ENCODE data around the gene PDE4C.

The PDE4C gene

DNA sequence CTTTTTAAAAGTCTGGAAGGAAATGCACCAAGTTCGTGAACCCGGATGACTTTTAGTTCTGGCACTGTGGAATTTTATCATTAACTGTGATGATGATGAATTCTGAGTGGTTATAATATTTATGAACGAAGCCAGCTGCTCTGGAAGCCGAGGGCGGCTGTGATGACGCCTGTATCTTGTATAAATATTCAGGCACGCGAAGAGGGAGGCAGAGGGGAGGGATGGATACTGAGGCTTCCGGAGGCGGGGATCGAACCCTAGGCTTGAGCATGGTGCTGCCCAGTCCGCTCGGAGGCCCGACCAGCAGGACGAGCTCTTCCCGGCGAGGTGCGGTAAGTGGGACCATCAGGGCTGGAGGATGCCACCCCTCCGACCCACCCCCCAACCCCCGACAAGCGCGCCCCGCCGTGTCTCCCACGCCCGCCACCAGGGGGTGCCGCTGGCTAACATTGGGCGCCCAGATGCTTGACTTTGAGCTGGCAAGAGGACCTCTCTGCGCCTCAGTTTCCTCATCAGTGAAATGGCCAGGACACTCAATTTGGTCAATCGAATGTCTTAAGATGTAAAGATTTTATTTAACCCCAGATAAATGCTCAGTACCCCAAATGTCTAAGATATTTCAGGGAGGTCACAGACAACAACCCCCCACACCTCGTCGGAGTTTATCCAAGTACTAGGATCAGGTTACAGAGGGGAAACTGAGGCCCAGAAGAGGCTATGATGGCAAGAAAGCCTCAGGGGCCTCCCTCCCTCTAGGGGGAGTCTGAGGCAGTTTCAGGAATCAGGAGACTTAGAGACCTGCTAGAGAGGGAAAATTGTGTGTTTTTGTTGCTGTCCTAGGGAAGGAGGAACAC lies 17.9 kb downstream of the PDE4C start:
- TF ChIP-seq CTCF (IDR thresholded peaks at IDR 0.05; ENCODE audit: extremely low read depth, missing control alignments), result peak; percentile 48
- DNase-seq (ENCODE audit: low spot score), result peak; percentile 69

DNA sequence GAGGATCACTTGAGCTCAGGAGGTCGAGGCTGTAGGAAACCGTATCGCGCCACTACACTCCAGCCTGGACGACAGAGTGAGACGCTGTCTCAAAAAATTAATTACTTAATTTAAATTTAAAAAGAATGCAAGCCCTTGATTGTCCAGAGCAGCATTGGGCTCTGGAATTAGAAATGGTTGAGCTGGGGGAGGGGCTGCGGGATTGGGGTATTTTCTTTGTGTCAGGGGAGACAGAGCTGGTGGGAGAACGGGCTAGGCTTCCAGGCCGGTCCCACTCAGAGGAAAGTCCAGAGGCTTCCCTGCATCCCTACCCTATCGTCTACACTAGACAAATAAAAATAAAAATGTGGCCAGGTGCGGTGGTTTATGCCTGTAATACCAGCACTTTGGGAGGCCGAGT lies 20.2 kb downstream of the PDE4C start:
- peak; percentile 1 for DNase-seq (ENCODE audit: low spot score)
- TF ChIP-seq CTCF (IDR thresholded peaks at IDR 0.05; ENCODE audit: extremely low read depth, missing control alignments), result no peak

DNA sequence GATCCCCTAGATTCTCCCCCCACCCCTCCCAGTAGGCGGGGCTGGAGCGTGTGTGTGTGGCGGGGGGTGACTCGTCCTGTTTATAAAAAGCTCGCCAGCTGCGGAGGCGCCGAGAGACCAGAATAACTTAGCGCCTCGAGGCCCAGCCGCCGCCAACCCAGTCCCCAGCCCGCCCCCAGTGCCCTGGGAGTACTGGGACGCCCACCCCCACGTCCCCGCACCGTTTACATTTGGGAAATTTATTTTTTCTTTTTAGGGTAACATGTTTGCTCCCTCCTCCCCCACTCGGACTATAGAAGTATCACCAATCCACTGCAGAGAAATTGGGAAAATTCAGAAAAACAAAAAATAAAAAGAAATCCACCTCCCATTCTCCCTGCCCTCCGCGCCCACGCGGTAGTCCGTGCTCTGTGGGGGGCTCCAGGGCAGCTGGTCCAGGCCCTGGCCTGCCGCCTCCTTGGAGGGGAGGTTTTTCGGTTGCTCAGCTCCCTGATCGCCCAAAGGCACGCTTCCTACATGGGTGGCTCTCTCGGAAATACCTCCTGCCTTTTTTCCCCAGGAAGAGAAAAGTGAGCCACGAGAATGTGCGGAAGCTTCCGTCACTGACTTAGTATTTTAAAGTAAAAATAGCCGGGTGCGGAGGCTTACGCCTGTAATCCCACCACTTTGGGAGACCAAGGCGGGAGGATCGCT lies 20.9 kb downstream of the PDE4C start:
- no peak for TF ChIP-seq CTCF (IDR thresholded peaks at IDR 0.05; ENCODE audit: extremely low read depth, missing control alignments)
- peak; percentile 81 for DNase-seq (ENCODE audit: low spot score)

DNA sequence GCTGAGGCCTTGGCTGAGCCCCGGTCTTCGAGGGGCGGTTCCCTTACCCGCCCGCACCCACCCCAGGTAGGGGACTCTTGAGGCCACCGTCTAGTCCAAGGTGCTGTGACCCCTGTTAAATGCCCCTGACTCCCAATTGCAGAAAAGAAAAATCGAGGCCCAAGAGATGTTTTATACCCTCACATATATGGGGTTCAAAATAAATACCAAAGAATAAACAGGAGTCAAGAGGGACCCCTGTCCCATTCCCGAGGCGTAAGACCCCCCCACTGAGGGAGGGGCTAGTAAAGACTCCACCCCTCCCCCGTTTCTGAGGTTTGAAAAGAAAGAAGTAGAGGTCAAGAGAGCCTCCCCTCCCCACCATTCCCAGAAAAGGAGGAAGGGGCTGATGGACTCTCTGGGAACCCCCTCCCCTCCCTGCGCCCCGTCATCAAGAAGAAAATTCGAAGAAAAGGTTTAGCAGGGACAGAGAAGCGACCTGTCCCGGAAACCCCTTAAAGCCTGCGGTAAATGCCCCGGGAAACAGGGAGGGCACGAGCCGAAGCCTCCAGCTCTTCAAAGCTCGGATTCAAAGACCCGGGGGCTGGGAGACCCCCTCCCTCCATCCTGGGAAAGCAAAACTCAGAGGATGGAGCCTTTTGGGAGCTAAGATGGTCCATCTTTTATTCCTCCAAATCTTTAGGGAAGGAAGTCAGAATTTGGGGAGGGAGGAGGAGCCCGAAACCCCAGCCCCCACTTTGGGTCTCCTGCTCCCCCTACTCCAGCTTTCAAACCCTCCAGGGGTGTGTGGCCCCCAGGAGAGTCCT lies 21.6 kb downstream of the PDE4C start:
- no peak for DNase-seq (ENCODE audit: low spot score)
- no peak for TF ChIP-seq CTCF (IDR thresholded peaks at IDR 0.05; ENCODE audit: extremely low read depth, missing control alignments)

DNA sequence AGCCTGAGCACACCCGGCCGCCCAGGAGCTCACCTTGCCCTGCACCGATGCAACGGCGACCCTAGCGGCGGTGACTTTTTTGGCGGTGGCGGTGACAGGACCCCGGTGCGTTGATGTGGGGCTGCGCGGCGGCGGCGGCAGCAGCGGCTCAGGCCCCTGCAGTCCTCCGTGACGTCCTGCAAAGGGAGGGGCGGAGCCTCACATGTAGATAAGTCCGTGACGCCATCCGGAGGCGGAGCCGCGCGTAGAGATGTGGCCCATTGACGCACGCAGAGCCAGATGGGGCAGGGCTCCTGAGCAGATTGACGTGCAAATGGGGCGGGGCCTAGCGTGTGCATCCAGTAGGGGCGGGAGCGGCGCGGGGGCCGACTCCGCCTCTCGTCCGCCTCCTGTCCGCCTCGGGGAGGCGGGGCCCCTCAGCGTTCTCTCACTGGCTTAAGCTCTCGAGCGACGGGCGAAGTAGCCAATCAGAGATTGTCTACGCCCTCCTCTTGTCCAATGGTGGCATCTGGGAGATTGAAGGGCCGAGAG lies 22.3 kb downstream of the PDE4C start, which contains the start of gene RAB3A:
Gene RAB3A, minus strand, starts transcription at position 180 of the 531 bp plus-strand sequence. CDS start 1,302 bp downstream, outside the sequence.
- TF ChIP-seq CTCF (IDR thresholded peaks at IDR 0.05; ENCODE audit: extremely low read depth, missing control alignments), result no peak
- peak; percentile 98 for DNase-seq (ENCODE audit: low spot score)

GRCh38 chr19:18203408-18203862 lies 22.8 kb downstream of the PDE4C start:
- no peak for TF ChIP-seq CTCF (IDR thresholded peaks at IDR 0.05; ENCODE audit: extremely low read depth, missing control alignments)
- DNase-seq (ENCODE audit: low spot score), result no peak
